ENCODE data around the gene UPF3A.

UPF3A gene

GRCh38 chr13:114269281-114269770 is 12.1 kb upstream of the UPF3A start:
- TF ChIP-seq RAD21 (IDR thresholded peaks at IDR 0.05; ENCODE audit: low read depth) (no peak), TEAD4 (IDR thresholded peaks at IDR 0.05) (no peak), USF1 (IDR thresholded peaks at IDR 0.05) (no peak), CEBPB (IDR thresholded peaks at IDR 0.05) (no peak), CREB1 (IDR thresholded peaks at IDR 0.05; ENCODE audit: low read depth) (no peak), MAX (IDR thresholded peaks at IDR 0.05) (no peak), NFIC (IDR thresholded peaks at IDR 0.05) (no peak), ZBTB7A (IDR thresholded peaks at IDR 0.05; ENCODE audit: low read depth) (no peak), EGR1 (IDR thresholded peaks at IDR 0.05) (no peak), TCF12 (IDR thresholded peaks at IDR 0.05; ENCODE audit: low read depth) (no peak), EP300 (IDR thresholded peaks at IDR 0.05; ENCODE audit: borderline replicate concordance) (no peak), FOXM1 (IDR thresholded peaks at IDR 0.05; ENCODE audit: borderline replicate concordance, low read depth) (no peak), YY1 (IDR thresholded peaks at IDR 0.05; ENCODE audit: low read depth) (no peak), REST (IDR thresholded peaks at IDR 0.05; ENCODE audit: low read depth) (no peak), TAF1 (IDR thresholded peaks at IDR 0.05; ENCODE audit: low read depth) (no peak)

GRCh38 chr13:114272977-114273376 is 8.4 kb upstream of the UPF3A start:
- no peak for TF ChIP-seq RAD21 (IDR thresholded peaks at IDR 0.05; ENCODE audit: low read depth)
- TF ChIP-seq USF1 (IDR thresholded peaks at IDR 0.05) = no peak
- no peak for TF ChIP-seq EP300 (IDR thresholded peaks at IDR 0.05; ENCODE audit: borderline replicate concordance)
- no peak for TF ChIP-seq YY1 (IDR thresholded peaks at IDR 0.05; ENCODE audit: low read depth)
- TF ChIP-seq NFIC (IDR thresholded peaks at IDR 0.05) = no peak
- TF ChIP-seq MAX (IDR thresholded peaks at IDR 0.05) = no peak
- TF ChIP-seq CREB1 (IDR thresholded peaks at IDR 0.05; ENCODE audit: low read depth) = no peak

GRCh38 chr13:114275304-114275703 is 6.1 kb upstream of the UPF3A start:
- TF ChIP-seq TEAD4 (IDR thresholded peaks at IDR 0.05) (no peak), NFIC (IDR thresholded peaks at IDR 0.05) (no peak), USF1 (IDR thresholded peaks at IDR 0.05) (no peak), FOXM1 (IDR thresholded peaks at IDR 0.05; ENCODE audit: borderline replicate concordance, low read depth) (no peak), EP300 (IDR thresholded peaks at IDR 0.05; ENCODE audit: borderline replicate concordance) (no peak), CEBPB (IDR thresholded peaks at IDR 0.05) (no peak), TAF1 (IDR thresholded peaks at IDR 0.05; ENCODE audit: low read depth) (no peak), MAX (IDR thresholded peaks at IDR 0.05) (no peak), CREB1 (IDR thresholded peaks at IDR 0.05; ENCODE audit: low read depth) (no peak), TCF12 (IDR thresholded peaks at IDR 0.05; ENCODE audit: low read depth) (no peak), ZBTB7A (IDR thresholded peaks at IDR 0.05; ENCODE audit: low read depth) (no peak), YY1 (IDR thresholded peaks at IDR 0.05; ENCODE audit: low read depth) (no peak), EGR1 (IDR thresholded peaks at IDR 0.05) (no peak), REST (IDR thresholded peaks at IDR 0.05; ENCODE audit: low read depth) (no peak), RAD21 (IDR thresholded peaks at IDR 0.05; ENCODE audit: low read depth) (no peak)

- no peak for TF ChIP-seq MAX (IDR thresholded peaks at IDR 0.05)
- TF ChIP-seq FOXM1 (IDR thresholded peaks at IDR 0.05; ENCODE audit: borderline replicate concordance, low read depth) = no peak
- no peak for TF ChIP-seq EGR1 (IDR thresholded peaks at IDR 0.05)
- no peak for TF ChIP-seq TAF1 (IDR thresholded peaks at IDR 0.05; ENCODE audit: low read depth)
- TF ChIP-seq ZBTB7A (IDR thresholded peaks at IDR 0.05; ENCODE audit: low read depth) = no peak
- TF ChIP-seq REST (IDR thresholded peaks at IDR 0.05; ENCODE audit: low read depth) = no peak
- no peak for TF ChIP-seq CEBPB (IDR thresholded peaks at IDR 0.05)
- TF ChIP-seq TCF12 (IDR thresholded peaks at IDR 0.05; ENCODE audit: low read depth) = no peak
- TF ChIP-seq USF1 (IDR thresholded peaks at IDR 0.05) = no peak
- no peak for TF ChIP-seq RAD21 (IDR thresholded peaks at IDR 0.05; ENCODE audit: low read depth)
- no peak for TF ChIP-seq CREB1 (IDR thresholded peaks at IDR 0.05; ENCODE audit: low read depth)
- TF ChIP-seq NFIC (IDR thresholded peaks at IDR 0.05) = no peak
- TF ChIP-seq TEAD4 (IDR thresholded peaks at IDR 0.05) = no peak
- no peak for TF ChIP-seq YY1 (IDR thresholded peaks at IDR 0.05; ENCODE audit: low read depth)
- TF ChIP-seq EP300 (IDR thresholded peaks at IDR 0.05; ENCODE audit: borderline replicate concordance) = no peak
Measured at GRCh38 chr13:114279146-114279545, 2.3 kb upstream of the UPF3A start.
